GM03348 (cell line): ENCODE results near the gene BARHL2.

Experiments used
- DNase-seq: peaks from one replicate; pipeline ENCODE4 v3.0.0; 2012; ENCODE audit warnings: low spot score

Gene BARHL2

DNA sequence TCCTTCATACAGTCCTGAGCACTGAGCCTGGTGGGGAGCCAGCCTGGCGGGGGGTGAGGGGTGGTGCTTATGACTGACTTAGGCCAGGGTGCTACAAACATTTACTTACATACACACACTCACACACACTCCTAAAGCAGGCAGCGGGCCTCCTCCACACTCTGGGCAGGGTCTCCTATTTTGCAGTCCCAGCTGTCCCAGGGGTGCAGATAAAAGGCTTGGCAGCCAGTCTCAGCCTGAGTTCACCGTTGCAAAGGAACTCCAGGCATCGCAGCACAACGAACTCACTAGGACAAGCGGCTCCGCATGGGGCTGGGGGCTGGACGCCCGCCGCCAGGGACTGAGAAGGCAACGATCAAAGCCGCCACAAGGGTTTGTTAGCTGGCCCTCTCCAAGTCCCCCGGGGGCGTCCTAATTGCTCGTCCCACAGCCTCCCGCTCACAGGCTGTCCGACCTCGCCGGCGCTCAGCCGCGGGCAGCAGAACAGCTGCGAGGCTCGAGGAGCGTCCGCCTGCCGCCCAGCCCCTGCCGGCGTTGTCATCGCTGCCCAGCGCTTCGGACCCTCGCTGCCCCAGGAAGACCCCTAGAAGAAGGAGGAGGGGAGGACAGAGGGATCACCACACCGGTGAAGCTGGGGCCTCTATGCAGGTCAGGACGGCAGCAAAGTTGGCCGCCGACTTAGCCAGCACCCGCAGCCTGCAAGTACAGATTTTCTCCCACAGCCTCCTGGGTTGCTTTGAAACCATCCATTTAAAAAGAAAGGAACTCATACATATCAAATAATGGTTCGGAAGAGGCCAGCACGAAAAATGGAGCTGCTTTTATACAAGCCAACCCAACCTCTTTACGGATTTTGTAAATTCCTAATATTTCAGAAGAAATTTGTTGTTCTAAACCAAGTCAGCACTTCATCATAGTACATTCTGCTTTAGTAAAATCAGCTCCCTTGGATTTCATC lies 6.2 kb downstream of the BARHL2 start:
- DNase-seq: no peak

GRCh38 chr1:90709535-90709934 lies 7.6 kb downstream of the BARHL2 start:
- no peak for DNase-seq

- no peak for DNase-seq
Measured at GRCh38 chr1:90708826-90709225, 8.3 kb downstream of the BARHL2 start.

DNA sequence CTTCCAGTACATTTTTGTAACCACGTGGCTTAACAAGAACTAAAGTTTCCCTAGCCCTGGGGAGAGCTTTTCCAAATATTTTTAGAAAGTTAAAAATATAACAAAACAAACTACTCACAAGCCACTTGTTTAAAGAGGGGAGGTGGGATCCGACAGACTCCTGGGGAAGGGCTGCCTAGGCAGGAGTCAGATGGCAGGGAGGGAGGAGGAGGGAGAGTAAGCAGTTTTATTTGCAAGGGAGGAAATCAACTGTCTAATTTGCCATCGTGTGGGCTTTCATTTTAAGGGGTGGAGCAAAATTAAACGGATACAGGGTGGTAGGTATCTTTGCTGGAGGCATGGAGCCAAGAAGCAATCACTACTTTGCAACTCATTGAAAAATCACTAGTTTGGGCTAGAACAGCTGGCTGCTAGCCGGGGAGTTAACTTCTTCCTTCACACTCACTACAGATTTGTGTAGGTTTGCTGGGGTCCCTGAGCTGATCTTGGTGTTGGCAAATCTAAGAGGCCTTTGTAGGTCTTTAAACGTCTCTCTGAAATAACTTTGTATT lies 8.8 kb downstream of the BARHL2 start:
- no peak for DNase-seq

DNA sequence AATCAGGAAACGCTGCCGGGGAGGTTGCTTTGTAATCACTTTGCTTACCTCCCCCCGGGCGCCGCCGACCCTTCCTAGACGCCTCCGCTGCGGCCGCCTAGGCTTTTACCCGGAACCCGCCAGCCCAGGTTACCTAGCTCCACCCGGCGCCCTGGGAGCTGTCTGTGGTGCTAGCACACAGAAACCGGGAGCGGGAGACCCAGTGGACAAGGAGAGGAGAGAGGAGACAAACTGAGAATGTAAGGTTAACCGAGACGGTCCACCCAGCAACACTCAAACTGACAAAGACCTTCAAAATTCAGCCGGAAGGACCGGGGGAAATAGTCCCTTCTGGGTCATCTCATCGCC lies 9.8 kb downstream of the BARHL2 start:
- peak; percentile 68 for DNase-seq

DNA sequence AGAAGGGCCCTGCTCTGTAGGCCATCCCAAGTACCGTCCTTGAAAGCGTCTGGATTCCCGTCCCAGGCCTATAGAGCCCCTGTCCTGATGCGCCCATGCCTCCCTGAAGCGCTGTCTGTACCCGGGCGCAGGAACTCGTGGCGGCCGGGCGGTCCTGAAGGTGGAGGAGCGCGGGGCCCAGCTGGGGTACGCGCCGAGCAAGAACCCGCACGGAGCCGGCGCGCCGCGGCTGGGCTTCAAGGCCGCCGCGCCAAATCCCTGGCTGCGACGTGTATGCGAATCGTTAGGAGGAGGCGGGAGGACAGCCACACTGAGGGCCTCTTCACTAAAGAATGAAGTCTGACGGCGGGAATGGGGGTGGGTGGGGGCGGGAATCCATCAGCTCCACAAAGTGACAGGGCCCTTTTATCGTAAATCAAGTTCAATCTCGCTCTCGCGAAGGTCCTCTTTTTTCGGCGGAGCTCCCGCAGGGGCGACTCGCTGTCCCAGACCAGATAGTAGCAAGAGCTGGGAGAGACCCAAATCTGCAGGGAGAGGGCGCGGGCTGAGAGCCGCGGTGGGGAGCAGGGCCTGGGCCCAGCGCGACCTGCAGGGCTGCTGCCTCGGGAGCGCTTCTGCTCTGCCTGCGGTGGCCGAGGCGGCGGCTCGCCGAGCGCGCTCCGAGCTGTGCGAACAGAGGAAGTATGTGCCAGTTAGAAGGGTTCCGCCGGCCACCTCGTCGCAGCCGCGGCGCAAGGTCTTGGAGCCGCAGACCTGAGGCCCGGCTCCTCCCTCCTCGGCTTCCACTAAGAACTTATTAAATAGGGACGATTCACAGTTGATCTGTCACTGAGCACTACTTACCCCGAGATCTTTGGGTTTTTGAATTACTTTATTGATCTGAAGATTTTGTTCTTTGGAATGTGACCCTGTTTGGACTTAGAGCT lies 10.4 kb downstream of the BARHL2 start:
- no peak for DNase-seq

DNA sequence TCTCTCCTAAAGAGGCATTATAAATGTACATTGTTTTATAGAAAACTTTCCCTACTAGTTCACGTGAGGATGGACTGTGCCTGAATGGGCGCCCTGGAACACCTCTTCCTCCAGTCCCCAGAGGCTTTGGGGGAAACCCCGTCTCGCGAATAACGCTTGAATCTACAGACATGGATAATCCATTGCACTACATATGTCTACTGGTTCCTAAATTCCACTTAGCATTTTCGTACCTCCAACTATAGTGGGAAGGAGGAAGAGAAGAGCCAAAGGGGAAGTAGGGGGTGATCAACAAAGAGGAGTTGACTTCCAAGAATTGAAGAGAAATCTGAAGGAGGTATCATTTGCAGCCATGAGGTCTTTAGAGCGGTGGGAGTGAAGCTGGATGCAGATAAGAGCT lies 11.1 kb downstream of the BARHL2 start:
- no peak for DNase-seq

GRCh38 chr1:90704817-90705216 lies 12.3 kb downstream of the BARHL2 start:
- DNase-seq: no peak

GRCh38 chr1:90694846-90695245 lies 22.3 kb downstream of the BARHL2 start:
- no peak for DNase-seq

GRCh38 chr1:90687747-90688146 lies 29.4 kb downstream of the BARHL2 start:
- DNase-seq: no peak

GRCh38 chr1:90675161-90675847 lies 41.8 kb downstream of the BARHL2 start:
- DNase-seq: no peak

- no peak for DNase-seq
Measured at GRCh38 chr1:90671741-90672140, 45.4 kb downstream of the BARHL2 start.

DNA sequence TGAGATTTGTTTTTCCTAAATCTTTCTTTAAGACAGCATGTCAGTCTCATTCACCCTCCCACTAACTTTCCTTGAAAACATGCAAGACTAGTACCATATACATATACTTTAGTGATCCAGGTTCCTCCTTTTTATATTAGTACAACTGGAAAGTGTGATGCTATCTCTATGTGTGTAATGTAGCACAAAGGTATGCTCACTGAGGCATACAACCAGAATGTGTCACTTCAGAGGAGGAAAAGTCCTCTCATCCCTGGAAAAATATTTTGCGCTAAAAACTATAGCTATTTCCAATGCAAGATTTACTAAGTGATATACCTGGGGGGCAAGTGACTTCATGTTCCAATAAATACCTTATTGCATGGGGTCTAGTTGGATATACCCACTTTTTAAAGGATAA lies 45.9 kb downstream of the BARHL2 start:
- DNase-seq: no peak
